Smooth muscle cell of the coronary artery (primary cell): Measurements from ENCODE around the gene OTUD6A. TPM values are rescaled to one million over a fixed set of nuclear protein-coding genes. Genes with fewer than 3 reads are reported as not detected.

Source experiments
- total RNA-seq: library from RNA; depleted of rRNA; stranded (reverse); fragments of >200 nt; gene quantifications from 2 replicates; pipeline ENCODE4 v1.2.3, GENCODE V29; 2014; ENCODE audit warnings: low replicate concordance

OTUD6A gene, protein sequence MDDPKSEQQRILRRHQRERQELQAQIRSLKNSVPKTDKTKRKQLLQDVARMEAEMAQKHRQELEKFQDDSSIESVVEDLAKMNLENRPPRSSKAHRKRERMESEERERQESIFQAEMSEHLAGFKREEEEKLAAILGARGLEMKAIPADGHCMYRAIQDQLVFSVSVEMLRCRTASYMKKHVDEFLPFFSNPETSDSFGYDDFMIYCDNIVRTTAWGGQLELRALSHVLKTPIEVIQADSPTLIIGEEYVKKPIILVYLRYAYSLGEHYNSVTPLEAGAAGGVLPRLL
- not detected in 2 replicates for total RNA-seq

DNA sequence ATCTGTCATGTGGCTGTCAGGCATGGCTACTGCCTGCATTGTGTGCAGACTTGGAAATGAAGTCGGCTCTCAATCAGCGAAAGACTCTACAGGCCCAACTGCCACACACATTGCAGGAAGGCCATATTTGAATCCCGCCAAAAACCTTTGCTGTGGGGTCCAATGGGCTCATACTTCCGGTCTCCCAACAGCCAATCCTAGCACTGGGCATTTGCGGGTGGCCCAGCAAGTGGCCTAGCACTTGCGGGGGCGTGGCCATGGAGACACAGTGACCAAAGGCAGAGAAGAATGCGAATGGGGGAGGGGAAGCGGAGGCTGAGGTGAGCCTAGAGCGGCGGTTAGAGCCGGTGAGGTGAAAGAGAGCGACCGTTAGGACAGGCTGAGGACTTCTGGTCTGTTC lies at the start of gene OTUD6A:
Gene OTUD6A, plus strand, starts transcription at position 382 of the 400 bp plus-strand sequence. CDS start 68 bp downstream, outside the sequence.

DNA sequence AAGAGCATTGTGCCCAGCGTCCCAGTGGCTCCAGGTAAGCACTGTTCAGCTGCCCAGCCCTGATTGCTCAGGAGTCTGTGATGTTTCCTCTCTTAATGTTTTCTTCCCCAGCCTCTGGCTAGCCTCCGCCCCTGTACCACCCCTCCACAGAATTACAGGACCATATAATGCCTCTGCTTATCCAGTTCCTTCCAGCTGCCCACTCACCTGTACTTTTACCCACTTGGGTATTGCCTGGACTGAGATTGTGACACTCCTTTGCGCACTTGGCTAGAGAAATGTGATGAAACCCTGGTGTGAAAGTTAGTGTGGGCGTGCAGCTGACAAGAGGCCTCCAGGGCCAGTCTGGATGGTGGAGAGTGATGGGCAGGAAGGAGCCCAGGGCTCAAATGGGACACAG lies 12.3 kb upstream of the OTUD6A start, which contains the start of gene AWAT2:
Gene AWAT2, minus strand, starts transcription at position 14 of the 400 bp plus-strand sequence. Its CDS starts 6 bp downstream, at position 8.

Other genes with a start within 250 kb of the OTUD6A start
- gene AWAT2, start 12.5 kb upstream of the OTUD6A start, total RNA-seq: 0.08 TPM in 1 of 2 replicates, not detected in the other
- gene IGBP1, start 71.0 kb downstream of the OTUD6A start, total RNA-seq: 77.4 and 103 TPM in 2 replicates
- gene DGAT2L6, start 115.0 kb downstream of the OTUD6A start, total RNA-seq: not detected in 2 replicates
- gene AWAT1, start 172.2 kb downstream of the OTUD6A start, total RNA-seq: not detected in 2 replicates
- under 0.01 TPM in 1 of 2 replicates, not detected in the other for gene P2RY4, start 197.7 kb downstream of the OTUD6A start, total RNA-seq
- not detected in 2 replicates for gene ARR3, start 205.9 kb downstream of the OTUD6A start, total RNA-seq
- gene RAB41, start 219.7 kb downstream of the OTUD6A start, total RNA-seq: not detected in 2 replicates
- gene PDZD11, start 227.5 kb downstream of the OTUD6A start, total RNA-seq: 32.6 and 51.2 TPM in 2 replicates
- 0.59 and 5.2 TPM in 2 replicates for gene KIF4A, start 227.6 kb downstream of the OTUD6A start, total RNA-seq